DND-41 (cell line): ENCODE measurements around the gene PSD4.
"Not testable (repeated sequence)": the region's sequence is repeated elsewhere in the genome, so short reads cannot be mapped to it uniquely, and the experiment has no call there.

Source experiments
- ATAC-seq: fragments of 200-7000 bp; cut with Tn5 transposase; 3 replicates; pipeline ENCODE4 v1.9.1; 2021; ENCODE audit warnings: low read depth; ENCODE audit not compliant: insufficient read depth
- DNase-seq: peaks from one replicate; pipeline ENCODE4 v3.0.0-alpha.2; 2020
- H2AFZ ChIP-seq: 2 replicates; pipeline ENCODE4 v1.6.0; 2012; ENCODE audit warnings: low read depth, low read length
- H3K27ac ChIP-seq: 2 replicates; pipeline ENCODE4 v1.5.1; 2012; ENCODE audit warnings: low read length, inconsistent platforms
- H3K27me3 ChIP-seq: fragments of 200-600 bp; sonication (generic); 2 replicates; pipeline ENCODE4 v1.6.0; 2012; ENCODE audit warnings: low read length, mild to moderate bottlenecking, inconsistent platforms; ENCODE audit not compliant: insufficient read depth, poor library complexity
- H3K36me3 ChIP-seq: 2 replicates; pipeline ENCODE4 v1.5.1; 2012; ENCODE audit warnings: low read length, inconsistent platforms; ENCODE audit not compliant: insufficient read depth
- H3K4me1 ChIP-seq: 2 replicates; pipeline ENCODE4 v1.5.1; 2012; ENCODE audit warnings: mild to moderate bottlenecking, low read length; ENCODE audit not compliant: insufficient read depth
- H3K4me2 ChIP-seq: 2 replicates; pipeline ENCODE4 v1.6.0; 2012; ENCODE audit warnings: mild to moderate bottlenecking, moderate library complexity, low read length, inconsistent platforms; ENCODE audit not compliant: insufficient read depth
- H3K4me3 ChIP-seq, 2 experiments: fragments of 200-600 bp in 1 of 2; shearing (Covaris generic) in 1 of 2; 2 replicates each; pipeline ENCODE4 v1.5.1; 2012 to 2016; ENCODE audit warnings: inconsistent platforms in 2 of 2, low read length in 2 of 2, mild to moderate bottlenecking in 2 of 2, low read depth in 1 of 2, moderate library complexity in 1 of 2
- H3K79me2 ChIP-seq: 2 replicates; pipeline ENCODE4 v1.6.0; 2012; ENCODE audit warnings: low read length, inconsistent platforms; ENCODE audit not compliant: insufficient read depth
- H3K9ac ChIP-seq: 2 replicates; pipeline ENCODE4 v1.6.0; 2012; ENCODE audit warnings: low read depth, mild to moderate bottlenecking, inconsistent platforms, low read length, moderate library complexity
- H3K9me3 ChIP-seq: 2 replicates; pipeline ENCODE4 v1.5.1; 2012; ENCODE audit warnings: low read length, moderate library complexity, mild to moderate bottlenecking, inconsistent platforms; ENCODE audit not compliant: insufficient read depth, severe bottlenecking
- H4K20me1 ChIP-seq: 2 replicates; pipeline ENCODE4 v1.6.0; 2012; ENCODE audit warnings: low read length; ENCODE audit not compliant: insufficient read depth
- EZH2 ChIP-seq: IDR thresholded peaks from 3 replicates; pipeline ENCODE4 v1.6.1; 2012; ENCODE audit warnings: borderline replicate concordance, low read depth, mild to moderate bottlenecking, moderate library complexity, low read length, inconsistent platforms; ENCODE audit not compliant: severe bottlenecking
- TF ChIP-seq, protein P1 (sequence below): IDR thresholded peaks from 2 replicates; pipeline ENCODE4 v1.5.1; 2012; ENCODE audit warnings: borderline replicate concordance, low read length, moderate library complexity, mild to moderate bottlenecking; ENCODE audit not compliant: poor library complexity, severe bottlenecking; ENCODE audit errors: extremely low read depth

PSD4 gene

DNA sequence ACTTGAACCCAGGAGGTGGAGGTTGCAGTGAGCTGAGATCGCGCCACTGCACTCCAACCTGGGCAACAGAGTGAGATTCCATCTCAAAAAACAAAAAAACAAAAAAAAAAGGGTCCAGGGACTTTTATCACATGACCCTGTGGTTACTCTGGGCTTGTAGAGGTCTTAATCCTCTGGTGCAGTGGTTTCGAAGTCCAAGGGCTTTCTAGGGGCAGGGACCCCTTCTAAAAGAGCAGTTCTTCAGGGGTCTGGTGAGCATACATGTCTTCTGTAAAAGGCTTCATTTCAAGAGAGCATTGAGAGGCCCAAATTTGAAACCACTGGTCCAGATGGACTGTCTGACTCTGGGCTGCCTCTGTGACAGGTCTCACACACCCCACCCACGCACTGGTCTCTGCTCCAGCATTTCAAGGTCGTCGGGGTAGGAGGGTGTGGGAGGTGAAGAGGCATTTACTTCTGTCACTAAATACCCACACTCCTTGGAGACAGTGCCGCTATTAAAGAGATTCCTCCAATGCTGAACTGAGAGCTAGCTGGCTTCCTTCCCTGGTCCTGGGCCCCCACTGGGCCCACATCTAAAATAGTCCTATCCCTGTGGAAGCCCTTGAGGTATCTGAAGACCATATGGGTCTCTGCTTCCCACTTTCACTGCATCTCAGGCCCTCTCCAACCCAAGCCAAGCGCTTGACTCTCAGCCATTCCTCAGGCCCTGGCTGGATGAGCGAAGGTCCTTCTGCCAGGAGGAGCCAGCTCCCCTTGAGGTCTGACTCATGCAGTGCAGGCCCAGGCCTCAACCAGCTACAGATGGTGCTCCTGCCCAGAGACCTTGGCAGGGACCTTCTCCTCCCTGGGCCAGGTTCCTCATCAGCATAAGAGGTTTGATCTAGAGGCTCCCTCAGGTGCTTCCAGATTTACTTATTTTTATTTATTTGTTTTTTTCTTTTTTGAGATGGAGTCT is 60.1 kb downstream of the PSD4 start:
- DNase-seq (no peak), ATAC-seq (no peak)
- Histone ChIP-seq H3K4me3 (no peak overlapping the region), H3K36me3 (peaks cover 15% of the 10 kb centered on the region), H3K4me1 (peaks cover 24% of the 10 kb centered on the region), H3K9me3 (no peaks in the 10 kb centered on the region), H4K20me1 (no peaks in the 10 kb centered on the region), H3K9ac (no peak overlapping the region), H3K79me2 (peaks cover 26% of the 10 kb centered on the region), H3K4me2 (0 out of 2 replicates have a peak overlapping the region, but pooled peaks have one; percentile 66), H3K27ac (no peak overlapping the region), H2AFZ (no peak overlapping the region), H3K27me3 (no peaks in the 10 kb centered on the region)
- TF ChIP-seq, protein P1, sequence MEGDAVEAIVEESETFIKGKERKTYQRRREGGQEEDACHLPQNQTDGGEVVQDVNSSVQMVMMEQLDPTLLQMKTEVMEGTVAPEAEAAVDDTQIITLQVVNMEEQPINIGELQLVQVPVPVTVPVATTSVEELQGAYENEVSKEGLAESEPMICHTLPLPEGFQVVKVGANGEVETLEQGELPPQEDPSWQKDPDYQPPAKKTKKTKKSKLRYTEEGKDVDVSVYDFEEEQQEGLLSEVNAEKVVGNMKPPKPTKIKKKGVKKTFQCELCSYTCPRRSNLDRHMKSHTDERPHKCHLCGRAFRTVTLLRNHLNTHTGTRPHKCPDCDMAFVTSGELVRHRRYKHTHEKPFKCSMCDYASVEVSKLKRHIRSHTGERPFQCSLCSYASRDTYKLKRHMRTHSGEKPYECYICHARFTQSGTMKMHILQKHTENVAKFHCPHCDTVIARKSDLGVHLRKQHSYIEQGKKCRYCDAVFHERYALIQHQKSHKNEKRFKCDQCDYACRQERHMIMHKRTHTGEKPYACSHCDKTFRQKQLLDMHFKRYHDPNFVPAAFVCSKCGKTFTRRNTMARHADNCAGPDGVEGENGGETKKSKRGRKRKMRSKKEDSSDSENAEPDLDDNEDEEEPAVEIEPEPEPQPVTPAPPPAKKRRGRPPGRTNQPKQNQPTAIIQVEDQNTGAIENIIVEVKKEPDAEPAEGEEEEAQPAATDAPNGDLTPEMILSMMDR: peak; percentile 26
- no peak for TF ChIP-seq EZH2

DNA sequence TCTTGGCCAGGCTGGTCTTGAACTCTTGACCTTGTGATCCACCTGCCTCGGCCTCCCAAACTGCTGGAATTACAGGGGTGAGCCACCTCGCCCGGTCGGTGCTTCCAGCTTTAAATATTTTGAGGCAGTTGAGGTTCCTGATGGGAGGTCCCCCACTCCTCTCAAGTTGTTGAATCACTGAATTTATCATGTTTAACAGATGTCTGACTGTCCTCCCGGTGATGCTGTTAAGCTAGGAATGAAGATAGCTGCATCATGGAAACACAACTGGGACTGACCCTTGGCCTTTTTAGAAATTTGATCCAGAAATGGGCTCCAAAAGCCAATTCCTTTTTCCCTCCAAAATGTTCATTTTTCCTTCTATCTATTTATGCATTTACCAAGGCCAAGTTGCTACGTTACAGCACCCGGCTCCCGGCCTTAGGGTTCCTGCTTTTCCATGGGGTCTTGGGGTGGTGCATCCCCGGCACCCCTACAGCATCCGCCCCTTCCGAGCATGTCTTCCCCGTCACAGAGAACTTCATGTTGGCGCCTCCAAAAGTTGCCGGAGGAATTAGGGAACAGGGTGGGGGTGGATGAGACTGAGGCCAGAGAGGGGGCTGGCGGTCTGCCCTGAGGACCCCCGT is 61.1 kb downstream of the PSD4 start:
- TF ChIP-seq, protein P1: no peak
- TF ChIP-seq EZH2: no peak
- Histone ChIP-seq H3K4me2 (peak overlapping the region; percentile 66), H3K27ac (peak overlapping the region; percentile 86), H2AFZ (peak overlapping the region; percentile 76), H3K27me3 (no peaks in the 10 kb centered on the region), H3K4me3 (peak overlapping the region; percentile 58 to 83; a peak in 3 of 4 replicates), H3K36me3 (peaks cover 20% of the 10 kb centered on the region), H3K4me1 (peaks cover 24% of the 10 kb centered on the region), H3K9me3 (no peaks in the 10 kb centered on the region), H4K20me1 (no peaks in the 10 kb centered on the region), H3K79me2 (peaks cover 26% of the 10 kb centered on the region), H3K9ac (peak overlapping the region; percentile 71)
- peak; percentile 47 for ATAC-seq
- DNase-seq: no peak

DNA sequence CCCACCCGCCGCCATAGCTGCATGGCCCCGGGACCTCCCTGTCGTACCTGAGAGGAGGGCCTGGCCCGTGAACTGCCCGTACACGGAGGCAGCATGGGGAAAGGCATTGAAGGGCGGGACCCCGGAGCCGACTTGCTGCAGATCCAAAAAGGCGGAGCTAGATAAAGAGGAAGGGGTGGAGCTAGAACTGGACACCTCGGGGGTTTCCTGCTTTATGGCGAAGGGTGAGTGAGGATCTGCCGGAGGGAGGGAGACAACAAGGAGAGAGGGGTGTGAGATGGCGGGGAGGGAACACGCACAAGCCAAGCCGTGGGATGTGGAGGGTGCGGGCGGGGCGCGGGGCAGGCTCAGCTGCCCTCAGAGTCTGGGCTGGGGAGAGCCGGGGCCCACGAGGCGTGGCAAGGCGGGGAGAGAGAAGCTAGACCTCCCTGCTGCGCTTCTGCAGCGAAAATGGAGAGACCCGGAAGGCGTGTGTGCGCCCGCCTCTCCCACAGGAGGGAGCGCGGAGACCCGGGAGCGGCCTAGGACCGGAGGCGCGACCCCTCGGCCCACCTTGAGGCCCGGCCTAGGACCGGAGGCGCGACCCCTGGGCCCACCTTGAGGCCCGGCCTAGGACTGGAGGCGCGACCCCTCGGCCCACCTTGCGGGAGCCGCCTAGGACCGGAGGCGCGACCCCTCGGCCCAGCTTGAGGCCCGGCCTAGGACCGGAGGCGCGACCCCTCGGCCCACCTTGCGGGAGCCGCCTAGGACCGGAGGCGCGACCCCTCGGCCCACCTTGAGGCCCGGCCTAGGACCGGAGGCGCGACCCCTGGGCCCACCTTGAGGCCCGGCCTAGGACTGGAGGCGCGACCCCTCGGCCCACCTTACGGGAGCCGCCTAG is 61.8 kb downstream of the PSD4 start:
- peak overlapping the region; percentile 75 for H3K4me2 ChIP-seq
- H3K9me3 ChIP-seq, H3K27me3 ChIP-seq, H4K20me1 ChIP-seq: not testable (repeated sequence)
- peaks cover 23% of the 10 kb centered on the region for H3K36me3 ChIP-seq
- H2AFZ ChIP-seq: peak overlapping the region; percentile 76
- peak overlapping the region; percentile 71 for H3K9ac ChIP-seq
- peak overlapping the region; percentile 86 for H3K27ac ChIP-seq
- peaks cover 24% of the 10 kb centered on the region for H3K4me1 ChIP-seq
- H3K79me2 ChIP-seq: peaks cover 26% of the 10 kb centered on the region
- ATAC-seq: peak; percentile 95
- peak; percentile 83 for DNase-seq
- H3K4me3 ChIP-seq: peak overlapping the region; percentile 58 to 83; a peak in 3 of 4 replicates
